HepG2 (cell line): ENCODE results near the gene ARHGAP26. TPM values are rescaled to one million over a fixed set of nuclear protein-coding genes. Genes with fewer than 3 reads are reported as not detected.
A peak's percentile ranks its signal among the peaks of the same experiment; 100 is the strongest.

ENCODE experiments used
- CREM ChIP-seq, 2 experiments: sonication (generic) in 1 of 2; formaldehyde crosslinking in 1 of 2; IDR thresholded peaks; 2 replicates each; pipeline versions ENCODE4 v1.4.0 to v1.6.1; 2016 to 2020; ENCODE audit warnings: antibody characterized with exemption in 1 of 2, mild to moderate bottlenecking in 1 of 2, missing genetic modification reagents in 1 of 2
- ETV6 ChIP-seq: sonication (generic); formaldehyde crosslinking; conservative IDR thresholded peaks from 2 replicates; pipeline ENCODE4 v1.4.0; 2020; ENCODE audit warnings: missing genetic modification reagents
- HNRNPUL1 ChIP-seq: fragments of 200-400 bp; formaldehyde crosslinking; IDR thresholded peaks from 2 replicates; pipeline ENCODE4 v1.6.1; 2017; ENCODE audit warnings: low read depth, mild to moderate bottlenecking, low read length, moderate library complexity
- MTF1 ChIP-seq: sonication (generic); formaldehyde crosslinking; IDR thresholded peaks from 2 replicates; pipeline ENCODE4 v1.5.0; 2020; ENCODE audit warnings: missing genetic modification reagents
- MYNN ChIP-seq: sonication (generic); formaldehyde crosslinking; IDR thresholded peaks from 2 replicates; pipeline ENCODE4 v1.4.0; 2020; ENCODE audit warnings: mild to moderate bottlenecking, low read depth, missing genetic modification reagents
- PHF8 ChIP-seq: sonication (generic); formaldehyde crosslinking; IDR thresholded peaks from 2 replicates; pipeline ENCODE4 v1.5.0; 2020; ENCODE audit warnings: missing genetic modification reagents
- PRMT3 ChIP-seq: sonication (generic); formaldehyde crosslinking; IDR thresholded peaks from 2 replicates; pipeline ENCODE4 v1.8.1; 2022; ENCODE audit warnings: low read depth, mild to moderate bottlenecking, moderate library complexity, missing genetic modification reagents, borderline replicate concordance
- REPIN1 ChIP-seq: sonication (generic); formaldehyde crosslinking; IDR thresholded peaks from 2 replicates; pipeline ENCODE4 v1.8.0; 2022; ENCODE audit warnings: missing genetic modification reagents, low read depth, mild to moderate bottlenecking, borderline replicate concordance
- SIN3A ChIP-seq: IDR thresholded peaks from 2 replicates; pipeline ENCODE4 v1.6.1; 2011; ENCODE audit warnings: low read depth, mild to moderate bottlenecking, control low read depth, low read length, borderline replicate concordance
- TFAP4 ChIP-seq: sonication (generic); IDR thresholded peaks from 2 replicates; pipeline ENCODE4 v1.6.1; 2016; ENCODE audit warnings: low read depth, borderline replicate concordance
- TIGD3 ChIP-seq: sonication (generic); formaldehyde crosslinking; IDR thresholded peaks from 2 replicates; pipeline ENCODE4 v1.5.1; 2020; ENCODE audit warnings: mild to moderate bottlenecking, missing genetic modification reagents, borderline replicate concordance
- TOE1 ChIP-seq: sonication (generic); formaldehyde crosslinking; IDR thresholded peaks from 2 replicates; pipeline ENCODE4 v1.4.0; 2020; ENCODE audit warnings: mild to moderate bottlenecking, missing genetic modification reagents
- YY1 ChIP-seq: IDR thresholded peaks from 2 replicates; pipeline ENCODE4 v1.6.1; 2011; ENCODE audit warnings: low read length, low read depth, moderate library complexity, mild to moderate bottlenecking; ENCODE audit not compliant: insufficient read depth, insufficient replicate concordance
- ZBTB37 ChIP-seq: sonication (generic); formaldehyde crosslinking; IDR thresholded peaks from 2 replicates; pipeline ENCODE4 v1.4.0; 2020; ENCODE audit warnings: mild to moderate bottlenecking, missing genetic modification reagents
- ZKSCAN5 ChIP-seq: sonication (generic); formaldehyde crosslinking; IDR thresholded peaks from 2 replicates; pipeline ENCODE4 v1.5.1; 2020; ENCODE audit warnings: mild to moderate bottlenecking, missing genetic modification reagents
- ZNF263 ChIP-seq: sonication (generic); formaldehyde crosslinking; IDR thresholded peaks from 2 replicates; pipeline ENCODE4 v1.4.0; 2020; ENCODE audit warnings: missing genetic modification reagents
- ZNF275 ChIP-seq: sonication (generic); formaldehyde crosslinking; IDR thresholded peaks from 2 replicates; pipeline ENCODE4 v1.8.0; 2022; ENCODE audit warnings: missing genetic modification reagents, mild to moderate bottlenecking, inconsistent platforms, borderline replicate concordance
- ZNF34 ChIP-seq: sonication (generic); formaldehyde crosslinking; IDR thresholded peaks from 2 replicates; pipeline ENCODE4 v1.4.0; 2020; ENCODE audit warnings: mild to moderate bottlenecking, missing genetic modification reagents, borderline replicate concordance
- ZNF557 ChIP-seq: sonication (generic); formaldehyde crosslinking; IDR thresholded peaks from 2 replicates; pipeline ENCODE4 v1.4.0; 2020; ENCODE audit warnings: missing genetic modification reagents
- ZNF713 ChIP-seq: sonication (generic); formaldehyde crosslinking; IDR thresholded peaks from 2 replicates; pipeline ENCODE4 v1.4.0; 2020; ENCODE audit warnings: mild to moderate bottlenecking, missing genetic modification reagents
- ZSCAN30 ChIP-seq: sonication (generic); formaldehyde crosslinking; IDR thresholded peaks from 2 replicates; pipeline ENCODE4 v1.5.0; 2020; ENCODE audit warnings: mild to moderate bottlenecking, missing genetic modification reagents
- ZXDC ChIP-seq: sonication (generic); formaldehyde crosslinking; IDR thresholded peaks from 2 replicates; pipeline ENCODE4 v1.5.0; 2020; ENCODE audit warnings: mild to moderate bottlenecking, missing genetic modification reagents
- polyA plus RNA-seq, 8 experiments: library from polyadenylated mRNA; depleted of rRNA in 3 of 8; stranded (reverse) in 7 of 8; unstranded in 1 of 8; fragments of >200 nt; fragmentation: Illumina TruSeq in 4 of 8; extraction: Trizol in 4 of 8; gene quantifications; 2 replicates each; pipeline versions ENCODE4 v1.2.1 to v1.2.3, GENCODE V29; 2011 to 2016; ENCODE audit warnings: low read depth in 4 of 8, missing spikeins in 1 of 8, mixed read lengths in 1 of 8; ENCODE audit not compliant: insufficient read depth in 1 of 8
- total RNA-seq, 5 experiments: library from RNA; depleted of rRNA; stranded (reverse); fragments of >200 nt; fragmentation: Illumina TruSeq; extraction: Trizol; gene quantifications; 2 replicates each; pipeline ENCODE4 v1.2.3, GENCODE V29; 2016; ENCODE audit warnings: low read depth in 1 of 5

ARHGAP26 gene
- total and polyA plus RNA-seq, 2 of the 13 experiments (the other 11 are each of a cell fraction or from before 2014, with no cell fraction given): 9.6 to 18.2 TPM

- TF ChIP-seq TIGD3 (CRISPR knock-in tag): no peak
- no peak for TF ChIP-seq ZKSCAN5 (CRISPR knock-in tag)
- TF ChIP-seq ETV6 (CRISPR knock-in tag): no peak
- no peak for TF ChIP-seq ZNF34
- peak; percentile 72; the same call in 1 of the 2 replicates for TF ChIP-seq REPIN1 (CRISPR knock-in tag)
- no peak for TF ChIP-seq ZNF713 (CRISPR knock-in tag)
- no peak for TF ChIP-seq ZBTB37 (CRISPR knock-in tag)
- TF ChIP-seq ZNF275: no peak
- no peak for TF ChIP-seq TOE1 (CRISPR knock-in tag)
- TF ChIP-seq MYNN (CRISPR knock-in tag): no peak
- peak; percentile 52 for TF ChIP-seq YY1
- TF ChIP-seq ZNF263 (CRISPR knock-in tag): no peak
- TF ChIP-seq CREM (IDR thresholded peaks at IDR 0.05): no peak
- no peak for TF ChIP-seq CREM (CRISPR knock-in tag; IDR thresholded peaks at IDR 0.05)
- no peak for TF ChIP-seq ZNF557 (CRISPR knock-in tag)
- no peak for TF ChIP-seq MTF1 (CRISPR knock-in tag)
- no peak; the same call in 1 of the 2 replicates for TF ChIP-seq TFAP4
- TF ChIP-seq PRMT3 (CRISPR knock-in tag): no peak
- no peak for TF ChIP-seq SIN3A
- TF ChIP-seq PHF8: no peak
- TF ChIP-seq HNRNPUL1: no peak
- no peak for TF ChIP-seq ZXDC (CRISPR knock-in tag)
- TF ChIP-seq ZSCAN30: no peak
These were observed 50.3 kb downstream of the ARHGAP26 start (continued) for GRCh38 chr5:142820447-142820846.
